ENCODE results near the gene DHRS11.

Gene DHRS11

DNA sequence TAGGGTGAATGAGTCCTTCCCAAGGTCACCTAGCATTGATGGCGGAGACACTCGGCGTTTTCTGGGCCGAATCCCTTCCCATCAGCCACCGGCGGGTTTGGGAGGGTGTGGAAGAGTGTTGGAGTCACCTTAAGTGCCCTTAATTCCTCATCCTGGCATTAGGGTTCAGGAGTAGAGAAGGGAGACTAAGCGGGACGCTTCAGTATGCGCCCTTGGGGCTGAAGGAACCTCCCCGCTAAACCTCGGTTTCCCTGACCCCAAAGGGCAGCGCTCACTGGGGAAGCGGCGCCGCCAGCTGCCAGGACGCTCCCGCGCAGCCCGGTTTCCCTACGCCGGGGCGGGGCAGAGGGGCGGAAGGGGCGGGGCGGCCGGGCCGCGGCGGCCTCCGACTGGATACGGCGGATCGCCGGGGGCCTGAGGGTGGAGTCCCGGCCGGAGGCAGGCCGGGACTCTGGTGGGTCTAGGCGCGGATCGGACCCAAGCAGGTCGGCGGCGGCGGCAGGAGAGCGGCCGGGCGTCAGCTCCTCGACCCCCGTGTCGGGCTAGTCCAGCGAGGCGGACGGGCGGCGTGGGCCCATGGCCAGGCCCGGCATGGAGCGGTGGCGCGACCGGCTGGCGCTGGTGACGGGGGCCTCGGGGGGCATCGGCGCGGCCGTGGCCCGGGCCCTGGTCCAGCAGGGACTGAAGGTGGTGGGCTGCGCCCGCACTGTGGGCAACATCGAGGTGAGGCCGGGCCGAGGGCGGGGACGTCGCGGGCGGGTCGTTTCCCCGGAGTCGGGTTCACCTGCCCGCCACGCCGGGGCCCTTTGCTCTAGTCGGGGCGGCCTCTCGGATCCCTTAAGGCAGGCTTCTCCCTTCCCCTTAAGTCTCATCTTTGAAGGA is at the start of gene DHRS11:
TSS of gene DHRS11 (plus strand) at position 446 of the 882 bp plus-strand sequence. CDS start at position 577, 131 bp downstream.
- peak; percentile 84 for DNase-seq

DNA sequence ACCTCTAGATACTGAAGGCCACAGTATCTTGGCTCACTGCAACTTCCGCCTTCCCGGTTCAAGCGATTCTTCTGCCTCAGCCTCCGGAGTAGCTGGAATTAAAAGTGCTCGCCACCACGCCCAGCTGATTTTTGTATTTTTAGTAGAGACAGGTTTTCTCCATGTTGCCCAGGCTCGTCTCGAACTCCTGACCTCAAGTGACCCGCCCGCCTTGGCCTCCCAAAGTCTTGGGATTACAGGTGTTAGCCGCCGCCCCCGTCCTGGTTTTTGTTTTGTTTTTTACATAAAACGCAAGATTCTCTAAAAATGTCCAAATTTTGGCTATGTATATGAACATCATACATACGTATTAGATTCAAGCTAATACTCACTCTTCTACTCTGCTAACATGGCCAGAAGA is 48.9 kb upstream of the DHRS11 start:
- DNase-seq, result no peak

GRCh38 chr17:36544044-36544306 is 47.7 kb upstream of the DHRS11 start:
- DNase-seq, result peak; percentile 53

DNA sequence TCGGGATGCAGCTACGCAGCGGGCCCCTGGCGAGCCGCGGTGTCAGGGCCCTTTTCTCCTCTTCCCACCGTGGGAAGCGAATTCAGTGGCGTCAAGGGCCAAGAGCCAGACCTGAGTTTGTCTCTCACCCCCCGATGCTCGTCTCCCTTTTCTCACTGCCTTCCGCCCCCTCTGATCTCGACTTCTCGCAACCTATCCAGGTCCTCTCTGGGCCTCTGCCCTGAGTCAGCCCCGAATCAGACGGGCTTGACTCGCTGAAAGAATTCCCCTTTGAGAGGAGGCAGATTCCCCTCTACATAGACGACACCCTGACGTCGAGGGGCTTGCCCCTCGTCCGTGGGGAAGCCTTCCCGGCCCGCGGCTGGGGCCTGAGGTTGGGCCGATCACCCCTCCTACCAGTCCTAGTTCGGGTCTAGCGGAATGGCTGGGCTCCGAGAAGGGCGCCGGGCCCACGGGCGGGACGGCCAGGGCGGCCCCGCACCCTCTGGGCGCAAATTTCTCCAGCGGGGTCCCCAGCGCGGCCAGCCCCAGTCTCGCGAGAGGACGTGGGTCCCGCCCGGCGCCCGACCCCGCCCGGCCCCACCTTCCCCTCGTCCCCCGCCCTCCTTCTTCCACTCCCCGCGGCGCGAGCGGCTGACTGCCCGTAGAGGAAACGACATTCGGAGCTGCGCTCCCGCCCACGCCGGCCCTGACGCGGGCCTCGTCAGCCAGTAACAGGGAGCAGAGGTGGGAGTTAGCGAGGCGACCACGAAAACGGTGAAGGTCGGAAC is 47.2 kb upstream of the DHRS11 start, which contains the start of gene GGNBP2:
TSS of gene GGNBP2 (plus strand) at position 613 of the 770 bp plus-strand sequence. CDS start 806 bp downstream, outside the sequence.
- DNase-seq, result peak; percentile 95

DNA sequence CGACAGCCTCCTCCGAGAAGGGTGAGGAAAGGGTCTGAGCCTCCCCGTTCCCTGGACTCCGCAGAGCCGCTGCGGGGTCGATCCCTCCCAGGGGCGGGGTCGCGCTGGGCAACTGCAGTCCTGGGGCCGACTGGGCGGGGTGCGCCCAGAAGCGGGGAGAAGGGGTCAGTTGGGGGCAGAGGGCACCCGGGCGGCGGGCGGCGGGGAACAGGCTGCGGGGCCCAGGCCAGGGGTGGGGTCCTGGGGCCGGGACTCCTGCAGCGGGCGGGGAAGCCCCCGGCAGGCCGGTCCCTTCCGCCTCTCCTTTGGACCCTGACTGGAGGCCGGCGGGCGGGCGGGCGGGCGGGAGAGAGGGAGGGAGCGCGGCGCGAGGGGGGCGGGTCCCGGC is 46.6 kb upstream of the DHRS11 start:
- no peak for DNase-seq

DNA sequence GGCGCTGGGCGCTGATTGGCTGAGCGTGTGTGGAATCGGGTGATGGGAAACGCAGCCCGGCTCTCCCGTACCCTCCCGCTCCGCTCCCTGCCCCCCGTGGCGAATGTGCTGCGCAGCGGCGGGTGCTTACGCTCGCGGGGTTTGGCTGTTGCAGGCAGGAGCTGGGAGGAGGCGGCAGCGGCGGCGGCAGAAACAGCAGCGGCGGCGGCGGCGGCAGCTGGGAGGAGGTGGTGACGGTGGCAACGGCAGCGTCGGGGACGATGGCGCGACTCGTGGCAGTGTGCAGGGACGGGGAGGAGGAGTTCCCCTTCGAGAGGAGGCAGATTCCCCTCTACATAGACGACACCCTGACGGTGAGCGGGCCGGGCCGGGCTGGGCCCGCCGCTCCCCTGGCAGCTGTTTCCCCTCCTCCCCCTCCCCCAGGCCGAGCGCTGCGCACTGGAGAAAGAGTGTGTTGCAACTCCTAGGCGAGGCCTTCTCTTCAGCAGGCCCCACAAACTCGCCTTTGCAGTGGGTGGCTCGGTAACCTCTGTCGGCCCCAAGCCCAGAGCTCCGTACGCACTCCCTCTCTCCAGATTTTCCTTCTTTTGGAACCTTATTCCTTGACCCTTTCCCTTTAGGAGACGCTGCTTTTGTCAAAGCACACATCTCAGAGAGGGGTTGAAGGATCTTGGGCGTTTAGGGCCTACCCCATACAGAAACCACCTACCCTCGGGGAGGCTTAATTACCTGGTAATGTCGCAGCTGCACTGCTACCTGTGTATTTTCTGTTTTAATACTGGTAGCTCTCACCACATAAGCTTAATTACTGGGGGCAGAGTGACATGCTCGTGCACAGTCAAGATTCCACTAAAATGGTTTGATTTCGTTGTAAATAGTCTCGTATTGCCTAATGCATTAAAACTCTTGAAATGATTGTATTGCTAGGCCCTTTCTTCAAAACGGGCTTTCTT is 45.9 kb upstream of the DHRS11 start:
- DNase-seq, result peak; percentile 97

- peak; percentile 12 for DNase-seq
These were observed 45.1 kb upstream of the DHRS11 start for GRCh38 chr17:36546418-36547093.

GRCh38 chr17:36547776-36548175 is 43.9 kb upstream of the DHRS11 start:
- no peak for DNase-seq

DNA sequence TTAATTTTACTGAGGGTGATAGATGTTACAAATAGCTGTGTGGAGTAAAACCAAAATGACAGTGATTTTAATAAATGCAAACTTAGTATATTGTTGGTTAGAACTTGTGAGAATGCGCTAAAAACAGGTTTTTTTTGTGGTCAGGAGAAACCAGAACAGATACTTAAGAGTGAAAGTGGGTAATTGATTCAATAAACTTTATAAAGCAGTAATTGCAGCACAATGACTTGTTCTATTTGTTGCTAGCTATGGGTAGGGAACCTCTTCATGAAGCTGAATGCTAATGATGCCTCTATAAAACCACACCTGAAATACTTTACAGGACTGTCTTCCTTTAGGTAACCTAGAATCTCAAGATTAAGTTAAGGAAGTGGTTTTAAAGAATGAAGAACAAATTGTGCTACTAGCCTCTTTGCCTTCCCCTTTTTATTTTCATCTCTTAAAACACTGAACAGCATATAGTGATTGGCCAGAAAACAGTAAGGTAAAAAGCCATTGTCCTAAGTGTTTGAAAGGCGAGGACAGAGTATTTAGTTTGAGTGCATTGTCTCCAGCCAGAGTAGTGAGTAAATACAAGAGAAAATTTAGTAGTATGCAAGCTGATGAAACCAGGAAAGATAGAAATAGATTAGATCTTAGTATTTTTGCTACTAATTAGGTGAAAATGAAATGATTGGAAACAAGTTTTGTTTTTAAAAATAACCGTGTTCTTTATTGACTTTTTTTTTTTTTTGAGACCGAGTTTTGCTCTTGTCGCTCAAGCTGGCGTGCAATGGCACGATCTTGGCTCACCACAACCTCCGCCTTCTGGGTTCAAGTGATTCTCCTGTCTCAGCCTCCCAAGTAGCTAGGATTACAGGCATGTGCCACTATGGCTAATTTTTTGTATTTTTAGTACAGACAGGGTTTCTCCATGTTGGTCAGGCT is 40.9 kb upstream of the DHRS11 start:
- no peak for DNase-seq

- no peak for DNase-seq
These were observed 38.2 kb upstream of the DHRS11 start for GRCh38 chr17:36553459-36553858.

DNA sequence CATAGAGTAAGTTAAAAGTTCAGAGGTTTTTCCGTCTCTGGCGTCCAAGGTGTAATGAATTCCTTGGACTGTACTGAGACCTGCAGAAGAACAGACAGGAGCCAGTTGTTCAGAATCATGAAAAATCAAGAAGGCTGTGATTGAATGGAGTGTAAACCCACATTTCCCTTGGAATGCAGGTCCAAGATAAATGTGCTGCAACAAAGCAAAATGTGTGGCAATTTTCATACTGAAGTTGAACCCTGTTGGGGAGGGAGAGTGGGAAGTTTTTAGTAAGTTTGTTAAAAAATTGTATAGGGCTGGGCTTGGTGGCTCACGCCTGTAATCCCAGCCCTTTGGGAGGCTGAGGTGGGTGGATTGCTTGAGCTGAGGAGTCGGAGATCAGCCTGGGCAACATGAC is 25.6 kb upstream of the DHRS11 start:
- no peak for DNase-seq

DNA sequence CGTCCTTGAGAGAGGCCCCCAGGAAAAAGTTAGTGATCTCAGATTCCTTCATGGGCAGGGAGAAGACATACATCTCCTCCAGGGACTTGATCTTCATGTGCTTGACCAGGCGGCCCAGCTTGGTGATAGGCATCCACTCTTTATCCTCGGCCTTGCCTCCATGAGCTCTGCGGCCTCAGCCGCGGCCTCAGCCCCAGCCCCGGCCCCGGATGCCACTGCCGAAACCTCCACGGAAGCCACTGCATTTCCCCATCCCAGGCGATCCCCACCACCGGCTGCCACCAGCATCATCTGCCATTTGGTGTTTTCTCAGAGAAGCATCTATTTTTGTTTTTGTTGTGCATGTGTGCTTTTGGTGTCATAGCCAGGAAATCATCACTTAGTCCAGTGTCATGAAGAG is 16.7 kb upstream of the DHRS11 start:
- no peak for DNase-seq

DNA sequence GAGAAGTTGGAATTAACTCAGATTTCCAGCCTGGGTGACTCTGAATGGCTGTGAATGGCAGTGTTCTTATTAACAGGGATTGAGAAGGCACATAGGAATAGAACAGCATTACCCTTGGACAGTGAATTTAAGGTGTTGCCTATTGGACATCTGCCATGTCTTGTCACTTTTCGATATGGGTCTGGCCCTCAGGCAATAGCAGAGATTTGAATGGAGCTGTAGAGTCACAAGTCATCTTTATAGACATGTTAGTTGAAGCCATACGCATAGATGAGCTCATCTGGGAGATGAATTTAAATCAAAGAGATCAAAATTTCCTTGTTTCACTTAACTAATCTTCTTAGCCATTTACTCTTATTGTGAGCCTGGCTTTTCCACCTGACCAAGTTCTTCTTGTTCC is 14.9 kb upstream of the DHRS11 start:
- no peak for DNase-seq

DNA sequence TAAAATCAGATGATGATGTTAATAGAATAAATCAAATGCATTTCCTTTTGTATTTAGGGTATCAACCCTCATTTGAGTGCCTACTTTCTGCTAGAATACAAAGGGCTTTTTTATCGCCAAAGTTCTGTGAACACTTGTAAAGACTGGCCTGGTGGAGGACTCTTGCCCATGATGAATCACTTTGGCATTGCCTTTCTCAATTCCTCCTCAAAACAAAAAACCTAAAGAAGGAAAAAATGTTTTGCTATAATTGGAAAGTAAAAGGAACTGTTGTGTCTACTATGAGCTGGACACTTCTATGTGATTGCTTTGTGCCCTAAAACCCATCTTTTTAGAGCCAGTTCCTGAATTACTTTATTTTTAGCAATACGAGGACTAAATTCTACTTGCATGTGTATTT is 13.0 kb upstream of the DHRS11 start:
- DNase-seq, result no peak

DNA sequence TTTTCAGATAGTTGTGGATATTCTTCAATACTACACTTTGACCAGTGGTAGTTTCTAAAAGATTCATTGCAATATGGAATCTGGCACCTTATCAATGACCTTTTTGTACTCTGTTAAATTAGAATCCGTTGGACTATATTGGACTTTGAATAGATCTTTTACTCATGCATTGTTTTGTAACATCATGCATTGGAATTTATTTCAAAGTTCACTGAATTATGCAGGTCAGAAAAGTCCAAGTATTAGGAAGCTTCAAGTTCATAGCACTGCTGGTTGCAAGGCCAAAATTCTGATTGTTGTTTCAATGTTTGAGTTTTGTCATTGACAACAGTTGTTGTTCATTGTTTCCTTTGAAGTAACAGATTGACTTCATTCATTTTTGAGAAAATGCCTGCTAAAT is 7.9 kb upstream of the DHRS11 start:
- DNase-seq, result no peak

- DNase-seq, result no peak
These were observed 5.5 kb upstream of the DHRS11 start for GRCh38 chr17:36586138-36586537.

- no peak for DNase-seq
These were observed 1.6 kb upstream of the DHRS11 start for GRCh38 chr17:36590082-36590481.

DNA sequence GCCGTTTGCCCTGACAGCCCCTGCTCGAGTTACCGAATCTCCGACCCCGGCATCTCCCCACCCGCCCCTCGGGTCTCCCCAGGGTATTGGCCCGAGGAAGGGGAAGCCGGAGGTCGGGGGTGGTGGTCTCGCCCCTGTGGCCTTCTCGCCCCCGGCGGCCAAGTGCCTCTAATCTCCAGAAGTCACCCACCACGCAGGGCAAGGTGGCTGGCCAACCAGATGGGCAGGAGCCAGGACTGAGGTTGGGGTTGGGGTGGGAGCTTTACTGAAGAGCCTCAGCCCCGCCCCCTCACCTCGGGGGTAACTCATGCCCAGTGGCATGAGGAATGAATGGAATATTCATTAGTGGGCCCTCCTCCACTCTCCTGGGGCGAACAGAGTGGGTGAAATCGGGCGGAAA is 637 bp downstream of the DHRS11 start:
- DNase-seq, result peak; percentile 60

DNA sequence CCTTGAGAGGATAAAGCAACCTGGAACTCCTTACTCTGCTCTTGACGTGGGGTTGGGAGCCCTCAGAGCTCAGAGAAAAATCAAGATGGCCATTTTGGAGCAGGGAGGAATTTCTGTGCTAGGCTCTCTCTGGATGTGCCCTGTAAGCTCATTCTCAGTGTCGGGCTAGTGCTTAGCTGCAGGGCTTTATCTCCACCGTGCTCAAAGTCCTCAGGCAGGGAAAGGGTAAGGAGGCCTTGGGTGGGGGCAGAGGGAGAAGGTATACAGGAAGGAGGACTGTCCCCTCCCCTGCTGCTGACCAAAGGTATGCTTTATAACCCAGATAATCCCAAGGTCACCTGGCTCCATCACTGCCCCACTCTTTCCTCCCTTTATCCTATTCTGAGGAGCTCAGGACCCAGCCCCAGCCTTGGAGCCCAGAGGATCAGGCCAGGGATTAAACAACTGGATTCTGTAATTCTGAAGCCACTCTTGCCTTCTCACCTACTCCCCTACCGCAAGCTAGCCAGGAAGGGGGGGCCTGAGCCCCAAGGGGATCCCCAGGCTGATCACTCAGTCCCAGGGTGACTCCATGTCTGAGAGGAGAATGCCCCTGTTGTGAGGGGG is 1.1 kb downstream of the DHRS11 start:
- no peak for DNase-seq

GRCh38 chr17:36593656-36594316 is 2.1 kb downstream of the DHRS11 start:
- no peak for DNase-seq

Measured in EL (cell line).